Esophagus muscularis mucosa (tissue), 4 donors: ENCODE results near the gene TSTD2. TPM values are rescaled to one million over a fixed set of nuclear protein-coding genes. Genes with fewer than 3 reads are reported as not detected.
A peak's percentile ranks its signal among the peaks of the same experiment; 100 is the strongest.
"Not testable (repeated sequence)": the region's sequence is repeated elsewhere in the genome, so short reads cannot be mapped to it uniquely, and the experiment has no call there.

Experiments used
- DNase-seq: peaks from one replicate; pipeline ENCODE4 v3.0.0-alpha.2; 2017; ENCODE audit errors: extremely low spot score
- H3K27ac ChIP-seq, 4 donors: fragments of 200-600 bp; sonication (generic); replicated peaks in 1 of 4; 1 replicate in 3 of 4; 2 replicates in 1 of 4; pipeline ENCODE4 v1.5.1; 2016 to 2019; ENCODE audit warnings: mild to moderate bottlenecking in 1 of 4
- H3K27me3 ChIP-seq, 4 donors: fragments of 200-600 bp; sonication (generic); one replicate each; pipeline versions ENCODE4 v1.5.1 to v1.6.0; 2016 to 2019
- H3K36me3 ChIP-seq, 4 donors: fragments of 200-600 bp; sonication (generic); one replicate each; pipeline ENCODE4 v1.5.1; 2016 to 2019
- H3K4me1 ChIP-seq, 4 donors: fragments of 200-600 bp; sonication (generic); one replicate each; pipeline ENCODE4 v1.5.1; 2016 to 2019
- H3K4me3 ChIP-seq, 4 donors: fragments of 200-600 bp; sonication (generic); 1 replicate in 2 of 4; 2 replicates in 2 of 4; pipeline ENCODE4 v1.5.1; 2016 to 2019; ENCODE audit warnings: mild to moderate bottlenecking in 4 of 4, moderate library complexity in 1 of 4
- H3K9me3 ChIP-seq, 4 donors: fragments of 200-600 bp; sonication (generic); 1 replicate in 3 of 4; 2 replicates in 1 of 4; pipeline ENCODE4 v1.5.1; 2016 to 2019
- EP300 ChIP-seq: sonication (generic); formaldehyde crosslinking; IDR thresholded peaks from one replicate; pipeline ENCODE4 v1.6.1; 2017; ENCODE audit warnings: antibody characterized with exemption
- POLR2A ChIP-seq: fragments of 450-650 bp; IDR thresholded peaks from one replicate; pipeline ENCODE4 v1.6.1; 2017; ENCODE audit warnings: antibody characterized with exemption, moderate library complexity, mild to moderate bottlenecking, low read depth
- POLR2AphosphoS5 ChIP-seq, 2 donors: sonication (generic); formaldehyde crosslinking; IDR thresholded peaks; one replicate each; pipeline ENCODE4 v1.6.1; 2017; ENCODE audit warnings: antibody characterized with exemption in 2 of 2
- WGBS: methylation state at CpG from one replicate; pipeline ENCODE4 v1.1.5; 2018; 5-methylcytosine and 5-hydroxymethylcytosine counted together
- intact Hi-C: fragments of 100-400 bp; cut with DNase I; formaldehyde crosslinking; loops from one replicate; pipeline ENCODE4 v1.15.1; 2023
- total RNA-seq, 4 donors: library from RNA; depleted of rRNA; stranded (reverse); fragments of >200 nt; gene quantifications; one replicate each; pipeline versions ENCODE4 v1.1.0 to v1.2.1, GENCODE V29; 2016
- TF ChIP-seq, protein P1 (sequence below), 3 experiments: fragments of 200-600 bp in 2 of 3; fragments of 450-650 bp in 1 of 3; sonication (generic) in 2 of 3; IDR thresholded peaks; one replicate each; pipeline ENCODE4 v1.5.1; 2017 to 2019; ENCODE audit warnings: antibody characterized with exemption in 3 of 3, mild to moderate bottlenecking in 2 of 3, moderate library complexity in 1 of 3

Gene TSTD2
- total RNA-seq, 4 donors from 2014 or later, result 22.9 to 25.3 (median 23.5) TPM

DNA sequence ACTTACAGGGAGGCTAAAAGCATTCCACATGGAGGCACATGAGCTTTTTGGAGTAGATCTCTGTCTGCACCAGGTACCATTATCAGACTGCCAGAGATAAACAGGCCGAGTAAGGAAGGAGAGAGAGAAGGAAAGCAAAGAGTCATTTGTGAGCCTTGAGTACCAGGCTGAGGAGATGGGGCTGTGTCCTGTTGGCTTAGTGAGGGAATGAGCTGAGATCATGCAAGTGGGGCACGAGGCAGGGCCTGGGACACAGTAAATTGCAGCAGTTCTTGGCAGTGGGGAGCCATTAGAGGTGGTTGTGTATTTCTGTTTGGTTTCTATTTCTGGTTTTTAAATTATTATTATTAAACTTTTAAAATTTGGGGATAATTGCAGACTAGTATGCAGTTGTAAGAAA, 53.3 kb downstream of the TSTD2 start:
- Histone ChIP-seq H3K36me3 (peaks cover 0 to 17% (median 15%) of the 10 kb centered on the region in 4 donors), H3K9me3 (no peaks in the 10 kb centered on the region), H3K27ac (no peak overlapping the region), H3K4me1 (peaks cover 0 to 14% (median 10%) of the 10 kb centered on the region in 4 donors), H3K4me3 (no peak overlapping the region), H3K27me3 (no peaks in the 10 kb centered on the region)
- WGBS, result 72% methylated on average over 2 of the region's 2 CpGs
- intact Hi-C loops, result no loop called here
- DNase-seq, result no peak
- no peak for TF ChIP-seq EP300
- TF ChIP-seq, protein P1, sequence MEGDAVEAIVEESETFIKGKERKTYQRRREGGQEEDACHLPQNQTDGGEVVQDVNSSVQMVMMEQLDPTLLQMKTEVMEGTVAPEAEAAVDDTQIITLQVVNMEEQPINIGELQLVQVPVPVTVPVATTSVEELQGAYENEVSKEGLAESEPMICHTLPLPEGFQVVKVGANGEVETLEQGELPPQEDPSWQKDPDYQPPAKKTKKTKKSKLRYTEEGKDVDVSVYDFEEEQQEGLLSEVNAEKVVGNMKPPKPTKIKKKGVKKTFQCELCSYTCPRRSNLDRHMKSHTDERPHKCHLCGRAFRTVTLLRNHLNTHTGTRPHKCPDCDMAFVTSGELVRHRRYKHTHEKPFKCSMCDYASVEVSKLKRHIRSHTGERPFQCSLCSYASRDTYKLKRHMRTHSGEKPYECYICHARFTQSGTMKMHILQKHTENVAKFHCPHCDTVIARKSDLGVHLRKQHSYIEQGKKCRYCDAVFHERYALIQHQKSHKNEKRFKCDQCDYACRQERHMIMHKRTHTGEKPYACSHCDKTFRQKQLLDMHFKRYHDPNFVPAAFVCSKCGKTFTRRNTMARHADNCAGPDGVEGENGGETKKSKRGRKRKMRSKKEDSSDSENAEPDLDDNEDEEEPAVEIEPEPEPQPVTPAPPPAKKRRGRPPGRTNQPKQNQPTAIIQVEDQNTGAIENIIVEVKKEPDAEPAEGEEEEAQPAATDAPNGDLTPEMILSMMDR (IDR thresholded peaks at IDR 0.05), result no peak
- TF ChIP-seq POLR2AphosphoS5 (IDR thresholded peaks at IDR 0.05), result no peak
- no peak for TF ChIP-seq POLR2A

DNA sequence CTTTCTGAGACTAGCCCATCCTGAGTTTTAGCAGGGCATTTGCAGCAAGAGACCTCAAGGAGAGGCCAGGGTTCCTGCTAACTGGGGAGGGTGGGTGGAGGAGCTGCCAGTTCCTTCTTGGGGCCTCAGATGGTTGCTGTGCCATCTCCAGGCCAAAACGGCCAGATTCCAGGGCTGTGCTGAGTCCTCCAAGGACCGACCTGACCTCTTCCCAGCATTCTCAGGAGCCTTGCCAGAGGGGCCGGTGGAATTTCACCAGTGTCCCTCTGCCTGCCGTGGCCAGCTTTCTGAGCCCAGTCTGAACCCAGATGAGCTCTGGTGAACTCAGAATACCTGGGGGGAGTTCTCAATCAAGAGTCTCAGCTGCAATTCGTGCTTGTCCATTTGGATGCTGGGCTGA, 54.3 kb downstream of the TSTD2 start:
- H3K4me1 ChIP-seq, result peaks cover 0 to 14% (median 10%) of the 10 kb centered on the region in 4 donors
- no peak overlapping the region for H3K4me3 ChIP-seq
- peaks cover 0 to 28% (median 21%) of the 10 kb centered on the region in 4 donors for H3K36me3 ChIP-seq
- TF ChIP-seq EP300 (no peak), POLR2AphosphoS5 (IDR thresholded peaks at IDR 0.05) (no peak), POLR2A (no peak)
- TF ChIP-seq, protein P1 (IDR thresholded peaks at IDR 0.05), result no peak
- H3K27ac ChIP-seq, result no peak overlapping the region
- intact Hi-C loops, result no loop called here
- 83% methylated on average over 3 of the region's 5 CpGs for WGBS
- no peaks in the 10 kb centered on the region for H3K27me3 ChIP-seq
- no peak for DNase-seq
- H3K9me3 ChIP-seq, result no peaks in the 10 kb centered on the region

DNA sequence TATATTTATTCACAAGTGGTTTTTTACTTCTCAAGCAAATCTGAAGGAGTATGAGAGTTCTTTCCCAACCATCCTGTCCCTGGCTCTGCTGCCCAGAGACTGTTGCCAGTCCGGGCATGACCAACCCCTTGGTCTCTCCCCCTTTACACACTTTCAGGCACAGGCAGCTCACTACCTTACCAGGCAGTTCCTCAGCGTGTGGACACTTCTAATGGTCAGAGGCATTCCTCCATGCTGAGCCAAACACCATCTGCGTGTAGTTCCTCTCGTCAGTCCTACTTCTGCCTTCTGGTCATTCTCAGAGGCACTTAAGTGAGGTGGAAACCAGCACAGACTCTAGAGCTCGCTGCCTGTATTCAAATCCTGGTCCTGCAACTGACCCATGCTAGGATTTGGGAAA, 56.1 kb downstream of the TSTD2 start:
- Histone ChIP-seq H3K27ac (no peak overlapping the region), H3K4me3 (no peak overlapping the region), H3K4me1 (peaks cover 0 to 27% (median 18%) of the 10 kb centered on the region in 4 donors), H3K27me3 (no peaks in the 10 kb centered on the region), H3K9me3 (no peaks in the 10 kb centered on the region), H3K36me3 (peaks cover 0 to 38% (median 22%) of the 10 kb centered on the region in 4 donors)
- WGBS, result 74% methylated on average over 5 of the region's 5 CpGs
- intact Hi-C loops, result no loop called here
- DNase-seq, result no peak
- TF ChIP-seq POLR2A, result no peak
- peak in 1 of 2 donors; percentile 29 for TF ChIP-seq POLR2AphosphoS5 (IDR thresholded peaks at IDR 0.05)

DNA sequence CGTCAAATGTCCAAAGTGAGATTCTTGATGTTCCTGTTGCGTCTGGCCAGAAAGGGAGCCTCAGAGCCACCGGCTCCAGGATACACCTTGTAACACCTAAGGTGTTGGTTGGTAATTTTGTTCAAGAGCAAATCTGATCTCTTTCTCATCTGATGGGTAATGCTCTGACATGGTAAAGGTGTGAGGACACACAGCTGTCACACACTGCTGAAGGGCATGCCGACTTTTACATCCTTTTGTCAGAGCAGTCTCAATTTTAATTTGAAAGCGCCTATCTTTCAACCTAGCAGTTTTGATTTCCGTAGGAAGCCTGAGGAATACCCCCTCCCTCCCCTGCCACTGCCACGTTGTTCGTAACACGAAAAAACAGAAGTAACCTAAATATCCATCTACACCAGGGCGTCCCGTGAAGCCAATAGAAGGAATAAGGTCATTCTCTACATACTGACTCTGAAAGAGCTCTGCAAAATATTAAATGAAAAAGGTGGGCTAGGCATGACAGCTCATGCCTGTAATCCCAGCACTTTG, 57.4 kb downstream of the TSTD2 start:
- 74% methylated on average over 11 of the region's 11 CpGs for WGBS
- DNase-seq, result no peak
- H3K27me3 ChIP-seq, result no peaks in the 10 kb centered on the region
- no peak overlapping the region for H3K27ac ChIP-seq
- H3K9me3 ChIP-seq, result no peaks in the 10 kb centered on the region
- TF ChIP-seq EP300, result no peak
- no peak for TF ChIP-seq POLR2AphosphoS5 (IDR thresholded peaks at IDR 0.05)
- TF ChIP-seq, protein P1 (IDR thresholded peaks at IDR 0.05), result no peak
- TF ChIP-seq POLR2A, result no peak
- peak overlapping the region in 2 of 4 donors; percentile 1 to 39 for H3K4me3 ChIP-seq
- peaks cover 12 to 41% (median 31%) of the 10 kb centered on the region in 4 donors for H3K4me1 ChIP-seq
- H3K36me3 ChIP-seq, result peaks cover 0 to 41% (median 24%) of the 10 kb centered on the region in 4 donors
- intact Hi-C loops, result no loop called here

DNA sequence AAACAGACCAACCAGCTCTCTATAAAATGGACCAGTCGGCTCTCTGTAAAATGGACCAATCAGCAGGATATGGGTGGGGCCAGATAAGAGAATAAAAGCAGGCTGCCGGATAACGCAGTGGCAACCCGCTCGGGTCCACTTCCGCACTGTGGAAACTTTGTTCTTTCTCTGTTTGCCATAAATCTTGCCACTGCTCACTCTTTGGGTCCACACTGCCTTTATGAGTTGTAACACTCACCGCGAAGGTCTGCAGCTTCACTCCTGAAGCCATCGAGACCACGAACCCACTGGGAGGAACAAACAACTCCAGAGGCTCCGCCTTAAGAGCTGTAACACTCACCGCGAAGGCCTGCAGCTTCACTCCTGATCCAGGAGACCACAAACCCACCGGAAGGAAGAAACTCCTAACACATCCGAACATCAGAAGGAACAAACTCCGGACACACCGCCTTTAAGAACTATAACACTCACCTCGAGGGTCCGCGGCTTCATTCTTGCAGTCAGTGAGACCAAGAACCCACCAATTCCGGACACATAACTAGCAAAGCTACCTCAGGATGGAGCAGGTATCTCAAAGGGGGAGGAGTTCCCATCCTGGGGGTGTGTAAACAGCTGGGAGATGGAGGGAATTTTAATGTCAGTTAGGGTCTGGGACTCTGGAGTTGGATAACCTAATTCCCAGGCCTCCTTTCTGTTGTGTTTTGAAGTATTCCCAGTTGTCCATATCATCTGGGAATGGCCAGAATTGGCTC, 58.1 kb downstream of the TSTD2 start:
- WGBS, result 88% methylated on average over 20 of the region's 21 CpGs
- Histone ChIP-seq H3K36me3 (peaks cover 5 to 48% (median 31%) of the 10 kb centered on the region in 4 donors), H3K4me3 (peak overlapping the region in 3 of 4 donors; percentile 1 to 39 (median 28)), H3K27ac (peak overlapping the region in 1 of 4 donors; percentile 27), H3K4me1 (peaks cover 15 to 47% (median 38%) of the 10 kb centered on the region in 4 donors)
- TF ChIP-seq POLR2AphosphoS5 (IDR thresholded peaks at IDR 0.05), result peak in 1 of 2 donors; percentile 57
- H3K9me3 ChIP-seq, H3K27me3 ChIP-seq, DNase-seq, intact Hi-C loops: not testable (repeated sequence)

DNA sequence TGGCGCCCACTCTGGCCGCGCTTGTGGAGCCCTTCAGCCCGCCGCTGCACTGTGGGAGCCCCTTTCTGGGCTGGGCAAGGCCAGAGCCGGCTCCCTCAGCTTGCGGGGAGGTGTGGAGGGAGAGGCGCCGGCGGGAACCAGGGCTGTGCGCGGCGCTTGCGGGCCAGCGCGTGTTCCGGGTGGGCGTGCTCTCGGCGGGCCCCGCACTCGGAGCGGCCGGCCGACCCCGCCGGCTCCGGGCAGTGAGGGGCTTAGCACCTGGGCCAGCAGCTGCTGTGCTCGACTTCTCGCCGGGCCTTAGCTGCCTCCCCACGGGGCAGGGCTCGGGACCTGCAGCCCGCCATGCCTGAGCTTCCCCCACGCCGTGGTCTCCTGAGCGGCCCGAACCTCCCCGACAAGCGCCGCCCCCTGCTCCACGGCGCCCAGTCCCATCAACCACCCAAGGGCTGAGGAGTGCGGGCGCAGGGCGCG, 59.0 kb downstream of the TSTD2 start:
- DNase-seq, H3K9me3 ChIP-seq, intact Hi-C loops, H3K4me3 ChIP-seq, H3K27ac ChIP-seq, H3K27me3 ChIP-seq: not testable (repeated sequence)
- H3K4me1 ChIP-seq, result peaks cover 15 to 48% (median 36%) of the 10 kb centered on the region in 4 donors
- WGBS, result 94% methylated on average over 5 of the region's 47 CpGs
- H3K36me3 ChIP-seq, result peaks cover 15 to 57% (median 40%) of the 10 kb centered on the region in 4 donors
